ENCODE data around the gene JADE1.

Gene JADE1

GRCh38 chr4:128809477-128810330, at the start of gene JADE1:
Gene JADE1 (plus strand): TSS chr4:128809700. CDS start chr4:128831759, 22,059 bp downstream.
- H3K79me2 ChIP-seq (ENCODE audit: insufficient read depth, low read length) = peaks cover 29% of the 10 kb centered on the region
- no peaks in the 10 kb centered on the region for H4K20me1 ChIP-seq (ENCODE audit: low read depth, low read length)
- TF ChIP-seq, protein P1, sequence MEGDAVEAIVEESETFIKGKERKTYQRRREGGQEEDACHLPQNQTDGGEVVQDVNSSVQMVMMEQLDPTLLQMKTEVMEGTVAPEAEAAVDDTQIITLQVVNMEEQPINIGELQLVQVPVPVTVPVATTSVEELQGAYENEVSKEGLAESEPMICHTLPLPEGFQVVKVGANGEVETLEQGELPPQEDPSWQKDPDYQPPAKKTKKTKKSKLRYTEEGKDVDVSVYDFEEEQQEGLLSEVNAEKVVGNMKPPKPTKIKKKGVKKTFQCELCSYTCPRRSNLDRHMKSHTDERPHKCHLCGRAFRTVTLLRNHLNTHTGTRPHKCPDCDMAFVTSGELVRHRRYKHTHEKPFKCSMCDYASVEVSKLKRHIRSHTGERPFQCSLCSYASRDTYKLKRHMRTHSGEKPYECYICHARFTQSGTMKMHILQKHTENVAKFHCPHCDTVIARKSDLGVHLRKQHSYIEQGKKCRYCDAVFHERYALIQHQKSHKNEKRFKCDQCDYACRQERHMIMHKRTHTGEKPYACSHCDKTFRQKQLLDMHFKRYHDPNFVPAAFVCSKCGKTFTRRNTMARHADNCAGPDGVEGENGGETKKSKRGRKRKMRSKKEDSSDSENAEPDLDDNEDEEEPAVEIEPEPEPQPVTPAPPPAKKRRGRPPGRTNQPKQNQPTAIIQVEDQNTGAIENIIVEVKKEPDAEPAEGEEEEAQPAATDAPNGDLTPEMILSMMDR (IDR thresholded peaks at IDR 0.05; ENCODE audit: insufficient read depth, low read length, poor library complexity, severe bottlenecking) = peak; percentile 37
- TF ChIP-seq EZH2phosphoT487 (conservative IDR thresholded peaks at IDR 0.05; ENCODE audit: low read length) = no peak
- H3K4me2 ChIP-seq (ENCODE audit: low read depth, low read length, poor library complexity, severe bottlenecking) = peak within 1 kb of the TSS; percentile 88
- peak within 1 kb of the TSS; percentile 79 for H3K4me3 ChIP-seq (ENCODE audit: insufficient read depth, low read length, poor library complexity, severe bottlenecking)
- no peaks in the 10 kb centered on the region for H3K9me2 ChIP-seq (replicated peaks; ENCODE audit: insufficient read depth, low read length)
- no peaks in the 10 kb centered on the region for H3K9me3 ChIP-seq (ENCODE audit: insufficient read depth, low read length)
- H3K9ac ChIP-seq (ENCODE audit: low read length) = peak within 1 kb of the TSS; percentile 96
- peak within 1 kb of the TSS; percentile 97 for H3K27ac ChIP-seq (ENCODE audit: low read depth, low read length)
- peaks cover 9% of the 10 kb centered on the region for H3F3A ChIP-seq (ENCODE audit: insufficient read depth)
- H3K36me3 ChIP-seq (ENCODE audit: low read length) = no peaks in the 10 kb centered on the region
- no peaks in the 10 kb centered on the region for H3K27me3 ChIP-seq (ENCODE audit: low read length)
- peak within 1 kb of the TSS; percentile 46 for H2AFZ ChIP-seq (ENCODE audit: low read depth, low read length, severe bottlenecking)

- no peaks in the 10 kb centered on the region for H3K36me3 ChIP-seq (ENCODE audit: low read length)
- H3K9me3 ChIP-seq (ENCODE audit: insufficient read depth, low read length) = no peaks in the 10 kb centered on the region
- no peaks in the 10 kb centered on the region for H3K79me2 ChIP-seq (ENCODE audit: insufficient read depth, low read length)
- no peak overlapping the region for H3K27ac ChIP-seq (ENCODE audit: low read depth, low read length)
- H3K9me2 ChIP-seq (replicated peaks; ENCODE audit: insufficient read depth, low read length) = no peaks in the 10 kb centered on the region
- peak overlapping the region; percentile 59 for H2AFZ ChIP-seq (ENCODE audit: low read depth, low read length, severe bottlenecking)
- TF ChIP-seq, protein P1 (IDR thresholded peaks at IDR 0.05; ENCODE audit: insufficient read depth, low read length, poor library complexity, severe bottlenecking) = no peak
- no peaks in the 10 kb centered on the region for H3K27me3 ChIP-seq (ENCODE audit: low read length)
- H3F3A ChIP-seq (ENCODE audit: insufficient read depth) = no peaks in the 10 kb centered on the region
- H4K20me1 ChIP-seq (ENCODE audit: low read depth, low read length) = no peaks in the 10 kb centered on the region
- H3K9ac ChIP-seq (ENCODE audit: low read length) = no peak overlapping the region
- no peak overlapping the region for H3K4me2 ChIP-seq (ENCODE audit: low read depth, low read length, poor library complexity, severe bottlenecking)
- no peak overlapping the region for H3K4me3 ChIP-seq (ENCODE audit: insufficient read depth, low read length, poor library complexity, severe bottlenecking)
Measured at GRCh38 chr4:128766781-128767180, 42.7 kb upstream of the JADE1 start.

GRCh38 chr4:128768373-128768996, 41.0 kb upstream of the JADE1 start:
- Histone ChIP-seq H3K79me2 (ENCODE audit: insufficient read depth, low read length) (no peaks in the 10 kb centered on the region), H2AFZ (ENCODE audit: low read depth, low read length, severe bottlenecking) (no peak overlapping the region), H3K27me3 (ENCODE audit: low read length) (no peaks in the 10 kb centered on the region), H3K4me3 (ENCODE audit: insufficient read depth, low read length, poor library complexity, severe bottlenecking) (no peak overlapping the region), H3F3A (ENCODE audit: insufficient read depth) (no peaks in the 10 kb centered on the region), H3K27ac (ENCODE audit: low read depth, low read length) (no peak overlapping the region), H3K9me2 (replicated peaks; ENCODE audit: insufficient read depth, low read length) (no peaks in the 10 kb centered on the region), H3K36me3 (ENCODE audit: low read length) (no peaks in the 10 kb centered on the region), H3K9me3 (ENCODE audit: insufficient read depth, low read length) (no peaks in the 10 kb centered on the region), H4K20me1 (ENCODE audit: low read depth, low read length) (no peaks in the 10 kb centered on the region), H3K4me2 (ENCODE audit: low read depth, low read length, poor library complexity, severe bottlenecking) (no peak overlapping the region), H3K9ac (ENCODE audit: low read length) (no peak overlapping the region)
- TF ChIP-seq, protein P1 (IDR thresholded peaks at IDR 0.05; ENCODE audit: insufficient read depth, low read length, poor library complexity, severe bottlenecking) = no peak
- no peak for TF ChIP-seq EZH2phosphoT487 (conservative IDR thresholded peaks at IDR 0.05; ENCODE audit: low read length)
